GM18867 (cell line): ENCODE results near the gene FCGR1A.
"Not testable (repeated sequence)": the region's sequence is repeated elsewhere in the genome, so short reads cannot be mapped to it uniquely, and the experiment has no call there.

ENCODE experiments used
- ATAC-seq: cut with Tn5 transposase; IDR thresholded peaks from one replicate; pipeline ENCODE4 v1.9.1; 2021; ENCODE audit warnings: mild to moderate bottlenecking, moderate library complexity; ENCODE audit not compliant: unreplicated experiment

FCGR1A gene

GRCh38 chr1:149775510-149776147 is 6.9 kb upstream of the FCGR1A start:
- ATAC-seq: not testable (repeated sequence)

GRCh38 chr1:149777084-149777483 is 5.4 kb upstream of the FCGR1A start:
- not testable (repeated sequence) for ATAC-seq

- ATAC-seq: not testable (repeated sequence)
Measured at GRCh38 chr1:149778313-149778712, 4.2 kb upstream of the FCGR1A start.

- not testable (repeated sequence) for ATAC-seq
Measured at GRCh38 chr1:149781413-149781984, 995 bp upstream of the FCGR1A start.

- not testable (repeated sequence) for ATAC-seq
Measured at GRCh38 chr1:149783289-149783688, 795 bp downstream of the FCGR1A start.

- ATAC-seq: not testable (repeated sequence)
Measured at GRCh38 chr1:149783868-149784267, 1.4 kb downstream of the FCGR1A start.

- not testable (repeated sequence) for ATAC-seq
Measured at GRCh38 chr1:149787688-149788451, 5.4 kb downstream of the FCGR1A start.

GRCh38 chr1:149792502-149792901 is 10.0 kb downstream of the FCGR1A start:
- ATAC-seq: peak; percentile 78

GRCh38 chr1:149792912-149793515 is 10.5 kb downstream of the FCGR1A start:
- peak; percentile 88 for ATAC-seq

GRCh38 chr1:149793885-149794284 is 11.4 kb downstream of the FCGR1A start:
- not testable (repeated sequence) for ATAC-seq

- ATAC-seq: not testable (repeated sequence)
Measured at GRCh38 chr1:149801628-149802027, 19.1 kb downstream of the FCGR1A start.

- ATAC-seq: not testable (repeated sequence)
Measured at GRCh38 chr1:149804417-149805080, 22.1 kb downstream of the FCGR1A start.

- not testable (repeated sequence) for ATAC-seq
Measured at GRCh38 chr1:149810697-149811405, 28.4 kb downstream of the FCGR1A start.

- ATAC-seq: peak; percentile 16
Measured at GRCh38 chr1:149811514-149811889, 29.0 kb downstream of the FCGR1A start.

GRCh38 chr1:149811890-149812829 is 29.7 kb downstream of the FCGR1A start:
- peak; percentile 77 for ATAC-seq

GRCh38 chr1:149812893-149813801 is 30.7 kb downstream of the FCGR1A start:
- peak; percentile 43 for ATAC-seq

GRCh38 chr1:149820387-149820786 is 37.9 kb downstream of the FCGR1A start:
- not testable (repeated sequence) for ATAC-seq

GRCh38 chr1:149826555-149826954 is 44.1 kb downstream of the FCGR1A start:
- ATAC-seq: not testable (repeated sequence)
